TTC549 (cell line): ENCODE results near the gene ELN.

ENCODE experiments used
- FAIRE-seq: peaks from 2 replicates; lab custom pipeline; 2012; peaks lifted over from hg19 to GRCh38; lab: Jason Lieb, UNC

Gene ELN

DNA sequence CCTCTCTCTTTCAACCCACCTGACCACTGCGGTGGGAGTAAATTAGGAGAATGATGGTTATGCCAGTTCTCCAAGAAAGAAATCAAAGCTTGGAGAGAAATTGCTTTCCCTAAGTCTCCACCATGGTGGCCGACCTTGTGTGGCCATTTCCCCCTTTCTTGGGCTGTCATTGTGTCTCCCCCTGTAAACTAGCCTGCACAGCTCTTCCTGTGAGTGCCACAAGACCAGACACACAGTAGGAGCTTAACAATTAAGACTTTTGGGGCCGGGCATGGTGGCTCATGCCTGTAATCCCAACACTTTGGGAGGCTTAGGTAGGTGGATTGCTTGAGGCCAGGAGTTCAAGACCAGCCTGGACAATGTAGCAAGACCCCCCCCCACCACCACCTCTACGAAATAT is 36.7 kb downstream of the ELN start:
- no peak for FAIRE-seq

DNA sequence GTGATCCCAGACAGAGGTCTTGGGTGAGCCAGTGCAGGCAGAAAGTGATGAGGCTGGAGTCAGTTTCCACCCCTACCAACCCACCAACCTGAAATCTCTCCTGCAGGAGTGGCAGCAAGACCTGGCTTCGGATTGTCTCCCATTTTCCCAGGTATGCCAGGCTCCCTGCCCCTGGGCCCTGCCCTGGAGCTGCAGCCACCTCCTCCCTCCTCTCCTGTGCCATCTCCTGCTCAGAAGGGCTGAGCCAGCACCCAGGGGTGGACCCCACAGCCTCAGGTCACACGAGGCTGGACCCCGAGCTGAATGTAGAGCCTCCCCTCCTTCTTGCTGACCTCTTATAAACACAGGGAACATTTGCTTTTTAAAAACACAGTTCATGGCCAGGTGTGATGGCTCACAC is 38.7 kb downstream of the ELN start:
- FAIRE-seq: no peak

- no peak for FAIRE-seq
These were observed 40.6 kb downstream of the ELN start for GRCh38 chr7:74068378-74069085.

GRCh38 chr7:74069086-74069541 is 41.1 kb downstream of the ELN start:
- FAIRE-seq: no peak

DNA sequence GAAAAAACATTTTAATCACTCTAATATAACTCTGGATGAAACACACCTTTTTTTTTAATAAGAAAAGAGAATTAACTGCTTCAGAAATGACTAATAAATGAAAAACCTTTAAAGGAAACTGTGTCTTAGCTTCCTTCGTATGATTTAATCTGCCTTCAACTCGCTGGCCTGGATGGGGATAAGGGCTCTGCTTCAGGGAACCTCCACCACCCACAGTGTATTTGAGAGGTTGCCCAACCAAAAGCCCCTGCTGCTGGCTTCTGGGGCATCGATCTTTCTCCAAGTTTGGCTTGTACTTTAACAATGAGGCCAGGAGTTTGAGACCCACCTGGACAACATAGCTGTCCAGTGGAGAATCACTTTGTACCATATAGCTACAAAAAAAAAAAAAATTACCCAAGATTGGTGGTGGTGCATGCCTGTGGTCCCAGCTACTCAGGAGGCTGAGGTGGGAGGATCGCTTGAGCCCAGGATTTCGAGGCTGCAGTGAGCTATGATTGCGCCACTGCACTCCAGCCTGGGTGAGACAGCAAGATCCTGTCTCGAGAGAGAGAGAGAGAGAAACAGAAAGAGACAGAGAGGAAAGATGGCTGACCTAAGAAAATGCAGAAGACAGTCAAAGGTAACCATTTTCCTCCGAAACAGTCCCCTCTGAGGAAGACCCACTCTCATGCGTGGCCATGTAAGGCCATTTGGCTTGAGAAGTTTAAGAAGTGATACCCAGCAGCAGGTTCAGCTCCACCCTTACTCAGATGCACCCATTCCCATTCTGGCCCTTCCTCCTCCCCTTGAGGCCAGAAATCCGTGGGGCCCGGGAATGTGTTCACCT is 42.0 kb downstream of the ELN start:
- no peak for FAIRE-seq

DNA sequence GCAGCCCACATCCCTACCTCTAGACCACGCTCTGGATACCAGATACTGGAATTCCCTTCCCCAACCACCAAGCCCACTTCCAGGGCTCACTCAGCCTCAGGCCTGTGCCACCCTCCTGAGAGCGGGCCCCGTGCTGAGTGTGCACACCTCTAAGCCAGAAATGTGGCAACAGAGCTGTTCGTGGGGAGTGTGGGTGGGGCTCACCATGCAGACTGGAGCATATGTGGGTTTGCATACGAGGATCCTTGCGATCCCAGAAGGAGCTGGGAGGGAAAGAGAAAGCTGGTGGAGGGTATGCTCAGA is 42.6 kb downstream of the ELN start:
- FAIRE-seq: no peak

DNA sequence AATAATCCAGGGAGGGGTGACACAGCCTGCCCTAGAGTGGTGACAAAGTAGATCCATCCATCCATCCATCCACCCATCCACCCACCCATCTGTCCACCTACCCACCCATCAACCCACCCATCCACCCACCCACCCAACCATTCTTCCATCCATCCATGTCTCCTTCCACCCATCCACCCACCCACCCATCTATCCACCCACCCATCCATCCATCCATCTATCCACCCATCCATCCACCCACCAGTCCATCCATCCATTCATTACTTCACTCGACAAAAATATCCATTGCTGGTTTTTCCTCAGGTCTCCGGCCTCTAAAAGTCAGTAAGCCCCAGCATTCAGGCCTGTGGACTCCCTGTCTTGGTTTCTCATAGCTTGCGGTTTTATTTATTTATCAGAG is 43.1 kb downstream of the ELN start:
- no peak for FAIRE-seq

DNA sequence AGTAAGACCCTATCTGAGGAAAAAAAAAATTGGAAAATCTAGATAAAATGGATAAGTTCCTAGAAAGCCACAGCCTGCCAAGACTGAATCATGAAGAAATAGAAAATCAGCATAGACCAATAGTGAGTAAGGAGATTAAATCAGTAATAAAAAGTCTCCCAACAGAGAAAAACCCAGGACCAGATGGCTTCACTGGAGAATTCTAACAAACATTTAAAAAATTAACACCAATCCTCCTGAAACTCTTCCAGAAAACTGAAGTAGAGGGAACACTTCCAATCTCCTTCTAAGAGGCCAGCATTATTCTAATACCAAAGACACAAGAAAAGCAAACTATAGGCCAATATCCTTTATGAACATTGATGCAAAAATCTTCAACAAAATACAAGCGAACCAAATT is 46.8 kb downstream of the ELN start:
- FAIRE-seq: no peak

DNA sequence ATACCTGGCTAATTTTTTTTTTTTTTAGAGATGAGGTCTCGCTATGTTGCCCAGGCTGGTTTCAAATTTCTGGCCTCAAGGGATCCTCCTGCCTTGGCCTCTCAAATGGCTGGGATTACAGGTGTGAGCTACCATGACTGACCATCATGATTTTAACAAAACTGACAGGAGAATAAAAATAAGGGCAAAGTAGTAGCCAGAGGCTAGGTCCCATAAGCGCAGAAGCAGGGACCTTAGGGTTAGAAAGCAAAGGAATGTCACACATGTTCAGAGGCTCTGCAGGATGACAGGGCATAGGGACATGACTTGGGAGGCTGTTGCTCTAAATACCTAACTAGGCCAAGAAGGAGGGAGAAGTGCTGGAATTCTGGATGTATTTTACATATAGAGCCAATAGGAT is 50.5 kb downstream of the ELN start:
- FAIRE-seq: no peak

DNA sequence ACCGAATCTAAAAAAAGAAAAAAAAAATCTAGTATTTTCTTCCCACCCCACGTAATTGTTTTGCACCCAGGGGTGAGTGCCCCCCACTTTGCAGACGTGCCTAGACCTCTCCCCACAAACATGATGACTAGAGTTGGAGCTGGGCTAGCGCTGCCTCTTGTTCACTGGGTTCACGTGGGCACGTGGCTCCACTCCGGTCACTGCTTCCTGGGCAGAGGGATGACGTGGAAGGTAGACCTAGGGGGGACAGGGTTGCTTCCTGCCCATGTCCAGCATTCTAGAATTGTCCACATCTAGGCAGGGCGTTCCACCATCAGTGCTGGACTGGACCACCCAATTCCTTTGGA is 54.8 kb downstream of the ELN start:
- no peak for FAIRE-seq

GRCh38 chr7:74083117-74083876 is 55.3 kb downstream of the ELN start, which contains the start of gene LIMK1:
Gene LIMK1 (plus strand): TSS chr7:74083804. CDS start chr7:74083991, 187 bp downstream.
- FAIRE-seq: no peak

DNA sequence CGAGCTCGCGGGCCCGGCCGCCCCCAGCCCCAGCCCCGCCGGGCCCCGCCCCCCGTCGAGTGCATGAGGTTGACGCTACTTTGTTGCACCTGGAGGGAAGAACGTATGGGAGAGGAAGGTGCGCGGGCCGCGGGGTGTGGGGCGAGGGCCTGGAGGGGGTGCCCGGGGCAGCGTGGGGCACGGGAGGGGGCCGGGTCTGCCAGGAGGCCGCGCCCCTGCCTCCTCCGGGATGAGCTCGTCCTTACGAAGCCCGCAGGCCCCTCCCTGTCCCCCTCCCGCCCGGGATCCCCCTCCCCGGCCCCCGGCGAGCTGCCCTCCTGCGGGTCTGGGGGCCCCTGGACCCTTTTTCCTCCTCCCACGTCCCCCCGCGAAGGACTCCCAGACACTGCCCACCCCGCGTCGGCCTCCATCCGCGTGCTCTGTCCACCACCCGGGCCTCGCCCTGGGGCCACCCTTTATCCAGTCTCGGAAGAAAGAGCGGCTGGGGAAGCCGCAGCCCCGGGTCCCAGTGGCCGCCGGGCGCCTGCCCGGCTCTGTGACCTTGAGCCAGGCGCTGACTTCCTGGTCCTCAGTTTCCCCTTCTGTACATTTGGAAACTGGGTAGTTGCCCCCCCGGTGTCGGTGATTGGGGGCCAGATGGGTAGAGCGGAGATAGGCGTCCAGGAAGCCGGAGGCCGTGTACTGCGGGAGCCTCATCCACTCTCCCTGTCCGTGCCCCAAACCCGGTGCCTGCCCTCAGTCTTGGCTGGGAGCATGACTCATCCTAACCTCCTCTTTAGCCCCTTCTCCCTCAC is 56.2 kb downstream of the ELN start:
- no peak for FAIRE-seq

- no peak for FAIRE-seq
These were observed 57.0 kb downstream of the ELN start for GRCh38 chr7:74084722-74085578.

DNA sequence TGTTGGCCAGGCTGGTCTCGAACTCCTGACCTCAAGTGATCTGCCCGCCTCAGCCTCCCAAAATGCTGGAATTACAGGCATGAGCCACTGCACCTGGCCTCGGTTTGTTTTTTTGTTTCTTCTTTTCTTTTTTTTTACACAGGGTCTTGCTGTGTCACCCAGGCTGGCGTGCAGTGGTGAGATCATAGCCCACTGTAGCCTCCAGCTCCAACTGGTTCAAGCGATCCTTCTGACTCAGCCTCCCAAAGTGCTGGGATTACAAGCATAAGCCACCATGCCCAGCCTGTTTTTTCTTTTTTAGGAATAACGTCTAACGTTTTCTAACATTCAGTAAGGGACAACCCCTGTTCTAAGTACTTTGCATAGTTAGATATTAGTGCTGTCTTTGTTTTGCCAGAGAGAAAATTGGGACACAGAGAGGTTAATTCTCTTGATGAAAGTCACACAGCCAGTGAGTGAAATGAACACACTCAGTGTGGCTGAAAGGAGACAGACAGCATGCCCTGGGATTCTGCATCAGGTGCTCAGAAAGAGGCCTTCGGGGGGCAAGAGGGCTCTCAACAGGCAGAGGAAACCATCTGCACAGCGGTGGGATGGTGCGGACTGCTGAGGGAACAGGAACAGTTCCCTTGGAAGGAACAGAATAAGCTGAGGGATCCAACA is 59.9 kb downstream of the ELN start:
- FAIRE-seq: no peak

GRCh38 chr7:74092321-74092963 is 64.5 kb downstream of the ELN start:
- no peak for FAIRE-seq

DNA sequence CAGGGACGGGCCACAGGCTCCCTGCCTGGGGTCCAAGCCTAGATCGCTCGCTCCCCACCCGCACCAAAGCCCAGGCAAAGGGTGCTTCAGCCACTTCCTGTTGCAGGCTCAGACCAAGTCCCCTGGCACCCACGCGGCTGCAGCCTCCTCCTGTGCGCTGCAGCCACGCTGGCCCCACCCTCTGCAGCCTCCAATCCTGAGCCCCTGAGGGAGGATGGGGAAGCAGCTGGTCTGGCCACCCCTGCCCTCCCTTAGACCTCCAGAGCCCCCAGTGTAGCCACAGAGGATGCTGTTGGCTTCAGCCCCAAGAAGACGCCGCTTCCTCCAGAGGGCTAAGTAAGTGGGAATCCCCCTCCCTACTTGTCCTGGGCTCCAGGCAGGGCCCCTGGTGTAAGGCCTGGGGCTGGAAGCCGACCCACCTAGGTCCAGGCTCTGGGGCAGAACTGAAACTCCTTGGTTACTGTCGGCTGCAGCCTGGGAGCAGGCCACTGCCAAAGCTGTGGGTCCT is 65.0 kb downstream of the ELN start:
- no peak for FAIRE-seq

DNA sequence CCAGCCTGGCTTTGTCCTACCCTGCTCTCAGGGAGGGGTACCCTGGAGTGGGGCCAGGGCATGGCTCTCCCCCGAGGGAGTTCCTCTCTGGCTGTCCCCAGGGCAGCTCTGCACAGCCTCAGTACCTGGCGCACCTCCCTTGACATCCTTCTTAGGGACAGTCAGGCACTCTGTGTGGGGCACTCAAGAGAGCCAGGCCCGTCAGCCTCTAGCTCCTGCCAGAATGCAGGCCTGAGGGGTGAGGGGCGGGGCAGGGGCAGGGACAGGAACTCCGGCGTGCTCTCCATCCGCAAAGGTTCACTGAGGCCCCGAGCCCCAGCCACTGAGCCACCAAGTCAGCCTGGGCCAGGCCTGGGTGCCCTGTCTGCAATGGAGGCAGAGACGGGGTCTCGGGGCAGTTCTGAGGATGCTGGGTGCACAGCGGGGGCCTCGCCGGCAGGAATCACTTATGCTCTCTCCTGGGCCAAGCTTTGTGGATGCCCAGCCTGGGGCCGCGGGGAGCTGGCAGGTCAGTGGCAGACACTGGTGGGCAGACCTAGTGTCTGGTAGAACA is 65.8 kb downstream of the ELN start:
- FAIRE-seq: no peak

DNA sequence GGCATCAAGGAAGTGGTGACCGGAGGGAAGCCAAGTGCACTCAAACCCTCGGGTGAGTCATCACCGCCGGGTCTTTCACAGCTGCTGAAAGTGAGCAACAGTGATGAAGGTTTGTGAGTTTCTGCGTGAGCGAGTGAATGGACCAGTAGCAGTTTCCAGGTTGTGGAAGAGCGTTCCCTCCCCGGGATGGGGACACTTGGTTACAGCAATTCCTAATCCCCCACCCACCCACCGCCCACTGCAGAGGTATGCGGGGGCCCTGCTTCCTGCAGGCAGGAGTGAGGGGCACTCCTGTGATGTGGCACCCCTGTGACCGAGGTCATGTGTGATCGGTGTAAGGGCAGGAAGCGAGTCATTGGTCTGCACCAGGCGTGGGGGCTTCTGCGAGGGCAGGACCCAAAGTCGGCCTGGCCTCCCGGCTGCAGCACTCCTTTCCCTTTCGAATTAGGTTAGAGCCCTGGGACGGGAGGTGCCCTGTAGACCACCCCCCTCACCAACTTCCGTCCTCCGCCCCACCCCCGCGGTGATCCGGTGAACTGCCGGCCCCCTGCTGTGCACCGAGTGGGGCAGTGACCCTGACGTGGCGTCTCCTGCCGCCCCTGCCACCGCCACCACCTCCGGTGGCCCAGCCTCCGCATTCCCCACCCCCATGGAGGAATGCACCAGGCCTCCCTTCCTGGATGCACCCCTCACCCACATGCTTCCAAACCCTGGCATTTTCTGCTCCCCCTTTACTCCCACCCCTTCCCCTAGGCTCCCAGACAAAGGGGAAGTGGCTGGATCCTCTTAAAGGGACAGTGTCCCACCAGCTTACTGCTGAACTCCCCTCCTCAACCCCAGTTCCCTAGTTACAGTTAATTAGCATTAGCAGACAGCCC is 66.5 kb downstream of the ELN start:
- FAIRE-seq: no peak

GRCh38 chr7:74095135-74095534 is 67.2 kb downstream of the ELN start:
- FAIRE-seq: no peak
